ENCODE results near the gene DOCK9.
"Not testable (repeated sequence)": the region's sequence is repeated elsewhere in the genome, so short reads cannot be mapped to it uniquely, and the experiment has no call there.

Gene DOCK9

DNA sequence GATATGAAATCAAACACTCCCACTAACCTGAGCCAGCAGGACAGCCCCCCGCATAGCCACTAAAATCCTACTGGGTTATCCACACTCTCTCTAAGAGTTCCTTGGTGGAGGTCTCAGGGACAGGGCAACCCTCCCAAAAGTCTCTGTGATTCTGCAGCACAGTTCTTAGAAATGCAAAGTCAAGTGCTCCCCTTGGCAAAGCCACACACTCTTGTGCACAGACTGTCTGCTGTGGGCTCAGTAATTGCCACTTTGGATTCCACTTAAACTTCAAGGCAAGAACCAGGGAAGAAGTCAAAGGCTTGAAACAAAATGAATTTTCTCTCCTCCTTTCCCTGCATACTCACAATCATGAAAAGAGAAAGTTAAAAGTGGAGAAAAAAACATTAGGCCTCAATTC lies 61.5 kb downstream of the DOCK9 start:
- no peak for DNase-seq (ENCODE audit: low spot score)

DNA sequence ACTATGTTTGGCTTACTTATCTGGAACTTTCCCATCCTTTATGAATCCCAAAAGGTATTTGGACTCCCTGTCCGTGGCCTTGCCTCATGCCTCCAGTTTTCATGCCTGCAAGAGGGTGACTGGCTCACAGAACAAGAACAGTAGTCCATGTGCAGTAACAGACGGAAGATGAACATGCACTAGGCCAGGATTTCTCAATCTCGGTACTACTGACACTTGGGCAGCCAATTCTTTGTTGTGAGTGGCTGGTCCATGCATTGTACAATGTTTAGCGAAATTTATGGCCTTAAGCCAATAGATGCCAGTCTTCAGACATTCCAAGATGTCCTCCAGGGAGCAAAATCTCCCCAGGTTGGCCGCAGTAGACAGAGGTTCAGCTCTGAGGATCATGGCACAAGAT lies 61.9 kb downstream of the DOCK9 start:
- no peak for DNase-seq (ENCODE audit: low spot score)

GRCh38 chr13:98915563-98915962 lies 62.3 kb downstream of the DOCK9 start:
- DNase-seq (ENCODE audit: low spot score) = no peak

DNA sequence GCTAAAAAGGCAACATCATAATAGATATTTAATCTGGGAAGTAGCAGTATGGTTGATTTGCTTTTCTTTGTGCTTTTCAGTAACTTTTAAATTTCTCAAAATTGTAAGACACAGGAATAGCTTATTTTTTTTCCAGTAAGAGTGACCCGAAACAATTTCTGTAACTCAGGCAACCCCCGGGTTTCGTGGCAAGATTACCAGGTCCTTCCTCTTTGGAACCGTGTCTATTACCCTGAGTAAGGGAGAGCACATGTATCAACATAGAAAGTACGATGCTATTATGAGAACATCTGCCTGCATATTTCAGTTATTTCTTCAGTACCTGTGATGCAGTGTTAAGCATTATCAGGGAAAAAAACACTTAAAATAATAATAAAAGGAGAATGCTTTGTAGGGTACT lies 64.1 kb downstream of the DOCK9 start:
- DNase-seq (ENCODE audit: low spot score) = no peak

GRCh38 chr13:98912846-98913245 lies 65.0 kb downstream of the DOCK9 start:
- no peak for DNase-seq (ENCODE audit: low spot score)

- DNase-seq (ENCODE audit: low spot score) = peak; percentile 40
These were observed 67.3 kb downstream of the DOCK9 start for GRCh38 chr13:98910501-98910951.

DNA sequence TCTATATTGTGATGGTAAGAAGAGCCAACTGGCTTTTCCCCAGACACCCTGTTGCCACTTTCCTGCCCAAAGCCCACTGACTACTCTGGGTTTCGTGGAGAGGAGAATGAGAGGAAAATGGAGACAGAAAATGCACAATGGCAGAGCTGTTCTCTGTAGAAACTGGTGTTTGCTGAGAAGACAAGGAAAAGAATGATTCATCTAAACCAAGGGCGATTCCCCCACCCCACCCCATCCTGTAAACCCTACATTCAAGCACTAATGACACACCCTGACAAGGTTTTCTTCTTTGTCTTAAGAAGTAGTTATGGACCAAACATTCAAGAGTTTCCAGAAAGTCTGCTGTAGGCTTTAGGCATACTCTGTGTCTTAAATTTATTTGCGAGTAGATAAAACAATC lies 68.8 kb downstream of the DOCK9 start:
- DNase-seq (ENCODE audit: low spot score) = peak; percentile 8

GRCh38 chr13:98906746-98907502 lies 70.9 kb downstream of the DOCK9 start:
- DNase-seq (ENCODE audit: low spot score) = no peak

DNA sequence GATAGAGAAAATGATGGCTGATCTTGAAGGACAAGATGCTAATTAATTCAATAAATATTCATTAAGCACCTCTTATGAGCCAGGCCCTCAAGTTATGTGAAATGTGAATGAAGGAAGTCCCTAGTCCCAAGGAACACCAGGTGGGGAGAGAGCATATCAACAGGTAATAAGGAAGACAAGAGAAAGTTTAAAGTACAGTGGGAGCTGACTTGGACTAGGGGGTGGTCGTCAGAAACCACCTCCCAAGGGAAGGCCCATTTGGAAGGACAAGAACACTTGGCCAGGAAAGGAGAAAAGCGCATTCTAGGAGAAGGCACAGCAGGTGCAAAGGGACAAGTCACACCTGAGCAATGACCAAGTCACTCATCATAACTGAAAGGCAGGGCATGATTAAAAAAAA lies 72.7 kb downstream of the DOCK9 start:
- DNase-seq (ENCODE audit: low spot score) = no peak

DNA sequence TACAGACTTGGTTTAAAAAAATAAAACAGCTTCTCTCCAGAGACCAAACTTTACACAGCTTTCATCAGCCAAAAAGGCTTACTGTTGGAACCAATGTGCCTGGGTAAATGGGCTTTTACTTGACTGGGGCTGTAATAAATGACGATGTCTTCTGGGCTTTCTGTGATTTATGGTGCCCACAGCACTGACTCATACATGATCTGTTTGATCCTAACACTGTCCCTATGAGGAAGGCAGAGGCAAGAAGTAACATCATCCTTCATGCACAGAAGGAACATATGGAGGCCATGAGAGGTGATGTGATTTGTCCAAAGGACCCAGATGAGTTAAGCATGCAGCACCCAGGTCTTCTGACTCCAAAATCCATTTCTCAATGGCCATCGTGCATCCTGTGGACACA lies 77.4 kb downstream of the DOCK9 start:
- DNase-seq (ENCODE audit: low spot score) = no peak

- no peak for DNase-seq (ENCODE audit: low spot score)
These were observed 80.2 kb downstream of the DOCK9 start for GRCh38 chr13:98897706-98898105.

DNA sequence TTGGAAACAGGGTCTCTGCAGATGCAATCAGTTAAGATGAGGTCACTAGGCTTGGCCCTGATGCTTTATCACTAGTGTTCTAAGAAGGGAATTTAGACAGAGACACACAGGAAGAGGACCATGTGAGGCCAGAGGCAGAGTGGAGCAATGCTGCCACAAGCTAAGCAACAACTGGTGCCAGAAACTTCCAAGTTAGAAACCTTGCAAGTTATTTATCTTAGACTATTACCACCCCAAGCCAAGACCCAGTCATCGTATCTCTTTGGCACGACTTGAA lies 81.1 kb downstream of the DOCK9 start:
- DNase-seq (ENCODE audit: low spot score) = no peak

- DNase-seq (ENCODE audit: low spot score) = no peak
These were observed 81.6 kb downstream of the DOCK9 start for GRCh38 chr13:98896083-98896867.

- not testable (repeated sequence) for DNase-seq (ENCODE audit: low spot score)
These were observed 83.0 kb downstream of the DOCK9 start for GRCh38 chr13:98894814-98895213.

GRCh38 chr13:98893371-98893770 lies 84.5 kb downstream of the DOCK9 start:
- DNase-seq (ENCODE audit: low spot score) = no peak

- DNase-seq (ENCODE audit: low spot score) = no peak
These were observed 85.0 kb downstream of the DOCK9 start for GRCh38 chr13:98892821-98893220.

DNA sequence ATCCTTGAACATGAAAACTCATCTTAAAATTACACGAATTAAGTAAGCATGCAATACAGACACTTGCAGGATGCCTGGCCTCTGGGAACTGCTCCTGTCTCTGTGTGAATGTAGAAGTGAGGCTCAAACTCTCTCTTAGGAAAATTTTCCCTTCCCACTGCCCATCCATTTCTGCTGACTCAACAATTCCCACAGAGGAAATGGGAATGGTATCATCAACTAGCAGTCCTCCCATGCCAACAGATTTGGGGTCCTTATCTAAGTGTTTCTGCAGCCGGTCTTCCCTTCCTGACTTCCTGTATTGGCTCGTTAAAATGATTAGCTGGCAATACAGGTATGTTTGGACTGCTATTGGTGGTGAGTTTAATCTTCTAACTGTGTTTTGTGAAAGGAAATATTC lies 85.8 kb downstream of the DOCK9 start:
- no peak for DNase-seq (ENCODE audit: low spot score)

DNA sequence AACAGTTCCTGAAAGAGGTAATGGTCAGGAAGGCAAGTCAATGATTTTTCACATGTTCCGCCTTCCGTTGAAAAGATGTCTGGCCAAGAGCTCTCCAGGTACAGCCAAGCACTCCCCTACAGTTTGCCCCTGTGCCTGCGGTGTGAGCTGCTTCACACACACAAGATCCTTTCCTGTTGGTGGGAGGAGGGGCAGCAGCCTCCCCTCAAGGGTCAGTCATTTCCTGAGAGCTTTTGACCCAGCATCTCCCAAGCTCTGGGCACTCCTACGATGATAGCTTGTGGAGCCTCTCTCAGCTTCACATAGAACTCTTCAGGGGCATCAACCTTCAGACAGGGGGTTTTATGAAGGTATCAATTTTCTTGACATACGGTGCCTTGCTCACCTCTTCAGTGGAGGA lies 86.9 kb downstream of the DOCK9 start:
- no peak for DNase-seq (ENCODE audit: low spot score)

DNA sequence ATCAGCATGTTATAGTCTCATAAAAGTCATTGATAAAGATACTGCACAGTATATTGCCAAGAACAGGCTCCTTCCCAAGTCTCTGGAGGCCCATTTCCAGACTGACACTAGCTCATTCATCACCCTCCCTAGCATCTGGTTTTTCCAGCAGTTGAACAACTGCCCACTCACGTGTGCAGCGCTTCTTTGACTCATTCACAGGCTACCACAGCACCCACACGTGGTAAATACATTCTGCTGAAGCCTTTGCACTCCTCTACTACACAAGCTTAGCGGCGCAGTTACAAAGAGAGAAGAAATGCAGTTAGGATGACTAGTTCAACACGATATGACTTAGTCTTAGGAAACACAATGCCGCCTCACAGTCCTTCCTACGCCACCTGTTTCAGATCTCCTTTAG lies 87.7 kb downstream of the DOCK9 start:
- DNase-seq (ENCODE audit: low spot score) = peak; percentile 68

- DNase-seq (ENCODE audit: low spot score) = no peak
These were observed 88.3 kb downstream of the DOCK9 start for GRCh38 chr13:98889419-98890085.

GRCh38 chr13:98888890-98889279 lies 89.0 kb downstream of the DOCK9 start:
- no peak for DNase-seq (ENCODE audit: low spot score)

- DNase-seq (ENCODE audit: low spot score) = no peak
These were observed 89.5 kb downstream of the DOCK9 start for GRCh38 chr13:98888222-98888889.

Measured in AG08396 (cell line).